ENCODE results near the gene KCTD1.

GRCh38 chr18:26421931-26422330, 126.4 kb downstream of the KCTD1 start:
- no peak for TF ChIP-seq POLR2A (IDR thresholded peaks at IDR 0.05; ENCODE audit: low read length)
- TF ChIP-seq GATA1 (IDR thresholded peaks at IDR 0.05; ENCODE audit: low read depth, low read length) = no peak

All from erythroblast (primary cell).